H7 (cell line): ENCODE data around the gene PCP4. TPM values are rescaled to one million over a fixed set of nuclear protein-coding genes. Genes with fewer than 3 reads are reported as not detected.

Source experiments
- DNase-seq: peaks from one replicate; pipeline ENCODE4 v3.0.0; 2012
- H3K27me3 ChIP-seq: 2 replicates; pipeline ENCODE4 v1.6.0; 2011; ENCODE audit warnings: mild to moderate bottlenecking, low read length; ENCODE audit not compliant: control insufficient read depth, insufficient read depth
- H3K36me3 ChIP-seq: replicated peaks from 2 replicates; pipeline ENCODE4 v1.5.1; 2011; ENCODE audit warnings: low read length; ENCODE audit not compliant: control insufficient read depth, insufficient read depth
- H3K4me3 ChIP-seq: 2 replicates; pipeline ENCODE4 v1.5.1; 2011; ENCODE audit warnings: low read depth, mild to moderate bottlenecking, control low read depth, low read length, moderate library complexity; ENCODE audit not compliant: insufficient read depth
- total RNA-seq: library from RNA; depleted of rRNA; stranded (reverse); fragments of >200 nt; shearing (Covaris generic); gene quantifications from 2 replicates; pipeline ENCODE4 v1.2.3, GENCODE V29; 2014; rRNA removed

Gene PCP4
- total RNA-seq, 1 experiment from 2014 or later = 0.24 TPM

- no peak for DNase-seq
- H3K36me3 ChIP-seq = no peaks in the 10 kb centered on the region
- no peak overlapping the region for H3K4me3 ChIP-seq
- no peaks in the 10 kb centered on the region for H3K27me3 ChIP-seq
Observed at GRCh38 chr21:39958731-39959130, 91.5 kb downstream of the PCP4 start.

GRCh38 chr21:39961251-39961650 lies 94.0 kb downstream of the PCP4 start:
- no peak for DNase-seq
- no peak overlapping the region for H3K4me3 ChIP-seq
- H3K36me3 ChIP-seq = no peaks in the 10 kb centered on the region
- no peaks in the 10 kb centered on the region for H3K27me3 ChIP-seq

DNA sequence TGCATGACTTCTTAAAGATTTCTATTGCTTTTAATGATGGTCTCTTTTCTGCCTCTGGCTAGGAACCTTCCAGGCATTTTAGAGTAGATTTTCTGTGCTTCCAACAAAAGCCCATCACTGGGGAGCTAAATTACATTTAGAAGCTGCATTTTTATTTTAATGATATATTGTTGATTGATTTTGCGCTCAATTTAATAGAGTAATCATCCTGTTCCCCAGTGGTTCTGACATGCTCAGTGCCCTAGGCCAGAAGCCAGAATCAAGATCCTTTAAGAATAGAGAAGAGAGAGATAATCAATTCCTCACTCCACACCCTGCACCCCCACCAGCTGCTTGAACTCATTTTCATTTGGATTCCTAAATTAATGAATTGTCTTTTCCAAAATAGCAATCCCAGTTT lies 97.8 kb downstream of the PCP4 start:
- DNase-seq = no peak
- no peak overlapping the region for H3K4me3 ChIP-seq
- no peaks in the 10 kb centered on the region for H3K27me3 ChIP-seq
- H3K36me3 ChIP-seq = no peaks in the 10 kb centered on the region

DNA sequence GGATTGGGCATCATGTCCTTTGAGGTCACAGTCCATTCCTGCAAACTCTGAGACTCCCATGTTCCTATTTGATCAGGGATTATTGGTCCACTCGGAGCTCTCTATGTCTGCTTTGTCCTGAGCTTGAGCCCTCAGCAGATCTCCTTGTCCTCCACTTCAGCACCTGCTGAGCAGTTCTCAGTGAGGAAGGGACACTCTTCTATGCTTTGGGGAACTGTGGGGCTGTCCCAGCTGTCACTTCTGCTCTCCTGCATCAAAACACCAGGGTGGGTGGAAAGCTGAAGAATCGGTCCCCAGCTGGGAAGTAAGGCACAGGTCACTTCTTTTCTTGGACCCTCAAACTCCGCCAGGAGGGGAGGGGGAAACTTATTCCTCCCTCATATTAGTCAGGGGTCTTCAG lies 99.5 kb downstream of the PCP4 start:
- Histone ChIP-seq H3K4me3 (no peak overlapping the region), H3K36me3 (no peaks in the 10 kb centered on the region), H3K27me3 (no peaks in the 10 kb centered on the region)
- no peak for DNase-seq

DNA sequence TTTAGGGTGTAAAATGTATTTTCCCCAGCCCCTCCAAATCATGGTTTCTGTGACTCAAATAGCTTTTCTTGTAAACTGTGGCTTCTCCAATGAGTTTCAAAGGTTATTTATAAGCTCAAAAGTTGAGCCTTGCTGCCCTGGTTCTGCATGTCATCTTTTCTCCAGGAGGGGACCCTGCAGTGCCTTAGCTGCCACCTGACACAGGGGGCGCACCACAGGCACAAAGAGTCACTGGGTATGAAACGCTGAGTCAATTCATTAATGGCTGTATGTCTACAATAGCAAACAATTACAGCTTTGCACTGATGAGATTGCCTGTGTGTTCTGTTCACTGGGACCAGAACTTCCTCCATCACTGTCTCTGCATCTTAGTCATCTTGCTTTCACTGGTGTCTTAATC lies 100.8 kb downstream of the PCP4 start:
- no peak overlapping the region for H3K4me3 ChIP-seq
- no peak for DNase-seq
- H3K27me3 ChIP-seq = no peaks in the 10 kb centered on the region
- H3K36me3 ChIP-seq = no peaks in the 10 kb centered on the region

DNA sequence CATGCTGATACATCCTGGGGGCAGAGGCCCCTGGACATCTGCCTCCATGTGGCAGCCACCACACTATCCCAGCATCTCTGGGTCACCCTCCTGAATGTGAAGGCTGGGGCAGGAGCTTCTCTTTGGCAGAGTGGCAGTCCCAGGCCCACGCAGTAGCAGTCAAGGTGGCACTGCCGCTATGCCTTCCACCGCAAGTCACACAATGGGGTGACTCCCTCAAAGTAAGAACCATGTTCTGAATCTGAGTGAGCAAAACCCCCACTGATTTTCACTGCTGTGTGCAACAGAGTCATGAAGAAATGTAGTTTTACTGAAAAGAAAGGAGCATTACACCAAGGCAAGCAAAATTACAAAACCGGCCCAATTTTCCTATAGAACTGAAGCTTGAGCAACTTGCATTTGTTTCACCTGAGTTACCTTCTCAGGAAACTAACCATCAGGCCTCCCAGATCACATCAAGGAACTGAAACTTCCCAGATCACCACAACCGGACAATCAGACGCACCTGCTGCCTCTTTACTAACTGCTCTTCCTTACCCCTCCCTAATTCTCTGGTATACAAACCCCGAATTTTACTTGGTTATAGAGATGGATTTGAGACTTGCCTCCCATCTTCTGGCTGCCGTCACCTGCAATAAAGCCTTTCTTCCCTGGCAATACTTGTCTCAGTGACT lies 102.6 kb downstream of the PCP4 start:
- Histone ChIP-seq H3K27me3 (no peaks in the 10 kb centered on the region), H3K36me3 (no peaks in the 10 kb centered on the region), H3K4me3 (no peak overlapping the region)
- no peak for DNase-seq

DNA sequence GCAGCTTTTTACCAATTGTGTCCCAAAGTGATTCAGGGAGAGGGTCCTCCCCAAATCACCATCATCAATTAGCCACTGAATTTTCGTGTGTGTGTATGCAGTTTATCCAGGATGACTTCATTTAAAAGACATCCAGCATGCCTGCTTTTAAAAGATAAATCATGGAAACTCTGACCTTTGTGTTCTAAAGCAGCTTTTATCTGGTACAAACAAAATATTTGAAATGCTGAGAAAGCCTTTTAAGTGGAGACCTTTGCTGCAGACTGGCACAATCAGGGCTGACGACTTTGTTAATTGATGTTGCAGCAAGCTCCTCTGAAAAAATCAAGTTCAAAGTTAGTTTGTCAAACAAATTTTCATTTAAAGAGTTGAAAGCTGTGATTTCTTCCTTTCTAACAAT lies 104.7 kb downstream of the PCP4 start:
- no peak overlapping the region for H3K4me3 ChIP-seq
- H3K27me3 ChIP-seq = no peaks in the 10 kb centered on the region
- no peak for DNase-seq
- H3K36me3 ChIP-seq = no peaks in the 10 kb centered on the region

DNA sequence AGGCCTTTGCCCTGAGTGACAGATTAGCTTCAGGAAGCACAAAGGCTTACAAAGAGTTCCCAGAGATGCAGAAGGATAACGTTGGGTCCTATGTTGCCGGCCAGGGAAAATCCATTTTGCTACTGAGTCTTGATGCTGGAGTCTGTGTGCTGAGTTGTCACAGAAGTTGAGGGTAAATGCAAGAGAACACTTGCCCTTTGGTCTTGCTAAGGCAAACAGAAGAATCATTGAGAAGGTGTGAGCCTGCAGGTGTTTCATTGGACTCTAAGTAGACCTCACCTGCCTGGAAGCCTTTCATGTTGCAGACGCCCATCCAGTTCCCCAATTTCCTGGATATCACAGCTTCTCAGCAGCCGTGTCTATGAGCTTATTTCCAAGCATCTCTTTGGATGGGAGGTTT lies 105.2 kb downstream of the PCP4 start:
- H3K27me3 ChIP-seq = no peaks in the 10 kb centered on the region
- H3K36me3 ChIP-seq = no peaks in the 10 kb centered on the region
- DNase-seq = no peak
- no peak overlapping the region for H3K4me3 ChIP-seq

GRCh38 chr21:39972976-39973770 lies 105.9 kb downstream of the PCP4 start:
- DNase-seq = no peak
- Histone ChIP-seq H3K27me3 (no peaks in the 10 kb centered on the region), H3K36me3 (no peaks in the 10 kb centered on the region), H3K4me3 (no peak overlapping the region)

GRCh38 chr21:39976800-39977199 lies 109.6 kb downstream of the PCP4 start:
- Histone ChIP-seq H3K4me3 (no peak overlapping the region), H3K36me3 (no peaks in the 10 kb centered on the region), H3K27me3 (no peaks in the 10 kb centered on the region)
- peak; percentile 11 for DNase-seq

Other genes with a start within 250 kb of the PCP4 start
- 0.30 and 1.4 TPM in 2 replicates for gene IGSF5, start 122.3 kb upstream of the PCP4 start, total RNA-seq